ENCODE results near the gene SLC6A3.

DNA sequence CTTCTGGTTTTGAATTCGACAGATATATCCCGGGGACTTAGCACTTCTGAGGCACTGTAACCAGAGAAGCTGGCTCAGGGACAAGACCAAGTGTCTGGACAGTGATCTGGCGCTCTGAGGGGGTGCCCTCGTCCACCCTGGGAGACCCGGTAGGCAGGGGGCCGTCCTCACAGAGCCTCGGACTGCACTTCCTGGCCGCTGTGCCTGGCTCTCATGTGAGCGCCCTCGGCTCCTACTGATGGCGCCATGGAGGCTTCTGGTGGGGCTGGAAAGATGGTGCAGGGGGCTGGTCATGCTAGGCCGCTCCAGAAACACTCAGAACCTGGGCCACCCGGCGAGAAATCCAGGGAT is 18.8 kb upstream of the SLC6A3 start:
- TF ChIP-seq, protein P1, sequence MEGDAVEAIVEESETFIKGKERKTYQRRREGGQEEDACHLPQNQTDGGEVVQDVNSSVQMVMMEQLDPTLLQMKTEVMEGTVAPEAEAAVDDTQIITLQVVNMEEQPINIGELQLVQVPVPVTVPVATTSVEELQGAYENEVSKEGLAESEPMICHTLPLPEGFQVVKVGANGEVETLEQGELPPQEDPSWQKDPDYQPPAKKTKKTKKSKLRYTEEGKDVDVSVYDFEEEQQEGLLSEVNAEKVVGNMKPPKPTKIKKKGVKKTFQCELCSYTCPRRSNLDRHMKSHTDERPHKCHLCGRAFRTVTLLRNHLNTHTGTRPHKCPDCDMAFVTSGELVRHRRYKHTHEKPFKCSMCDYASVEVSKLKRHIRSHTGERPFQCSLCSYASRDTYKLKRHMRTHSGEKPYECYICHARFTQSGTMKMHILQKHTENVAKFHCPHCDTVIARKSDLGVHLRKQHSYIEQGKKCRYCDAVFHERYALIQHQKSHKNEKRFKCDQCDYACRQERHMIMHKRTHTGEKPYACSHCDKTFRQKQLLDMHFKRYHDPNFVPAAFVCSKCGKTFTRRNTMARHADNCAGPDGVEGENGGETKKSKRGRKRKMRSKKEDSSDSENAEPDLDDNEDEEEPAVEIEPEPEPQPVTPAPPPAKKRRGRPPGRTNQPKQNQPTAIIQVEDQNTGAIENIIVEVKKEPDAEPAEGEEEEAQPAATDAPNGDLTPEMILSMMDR (conservative IDR thresholded peaks at IDR 0.05 in 1 of 2, IDR thresholded peaks at IDR 0.05 in 1 of 2; ENCODE audit: extremely low read depth in 1 of 2, insufficient read depth in 1 of 2, low read depth in 1 of 2, low read length in 2 of 2) = no peak
- TF ChIP-seq EZH2 (IDR thresholded peaks at IDR 0.05; ENCODE audit: borderline replicate concordance, low read length) = no peak
